Fibroblast of pulmonary artery (primary cell): ENCODE results near the gene ZNF524.
"Not testable (repeated sequence)": the region's sequence is repeated elsewhere in the genome, so short reads cannot be mapped to it uniquely, and the experiment has no call there.

Experiments
- DNase-seq: peaks from one replicate; pipeline ENCODE4 v3.0.0-alpha.2; 2010; ENCODE audit warnings: low read depth
- H3K4me3 ChIP-seq: replicated peaks from 2 replicates; pipeline ENCODE4 v1.5.1; 2011; ENCODE audit warnings: low read depth, mild to moderate bottlenecking, control low read depth, low read length, moderate library complexity
- TF ChIP-seq, protein P1 (sequence below): IDR thresholded peaks from 2 replicates; pipeline ENCODE4 v1.5.1; 2011; ENCODE audit warnings: mild to moderate bottlenecking, control low read depth, low read length, inconsistent platforms; ENCODE audit errors: missing control alignments

Gene ZNF524

DNA sequence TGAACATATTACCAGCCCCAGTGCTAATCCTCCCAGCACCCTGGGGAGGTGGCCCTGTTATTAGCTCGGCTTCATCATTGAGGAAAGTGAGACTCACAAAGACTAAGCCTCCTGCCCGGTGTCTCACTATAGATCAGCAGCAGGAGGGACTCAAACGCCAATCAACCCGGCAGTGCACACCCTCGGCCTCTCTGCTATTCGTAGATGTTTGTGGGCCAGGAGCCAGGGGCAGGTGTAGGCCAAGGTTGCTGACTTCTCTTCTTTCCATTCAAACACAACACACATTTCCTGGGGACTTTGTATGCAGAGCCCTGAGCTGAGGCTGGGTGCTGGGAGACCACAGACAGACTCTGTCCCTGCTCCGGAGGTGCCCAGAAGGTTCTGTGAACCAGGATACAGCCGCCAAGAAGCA is 45.3 kb upstream of the ZNF524 start:
- DNase-seq, result no peak
- TF ChIP-seq, protein P1, sequence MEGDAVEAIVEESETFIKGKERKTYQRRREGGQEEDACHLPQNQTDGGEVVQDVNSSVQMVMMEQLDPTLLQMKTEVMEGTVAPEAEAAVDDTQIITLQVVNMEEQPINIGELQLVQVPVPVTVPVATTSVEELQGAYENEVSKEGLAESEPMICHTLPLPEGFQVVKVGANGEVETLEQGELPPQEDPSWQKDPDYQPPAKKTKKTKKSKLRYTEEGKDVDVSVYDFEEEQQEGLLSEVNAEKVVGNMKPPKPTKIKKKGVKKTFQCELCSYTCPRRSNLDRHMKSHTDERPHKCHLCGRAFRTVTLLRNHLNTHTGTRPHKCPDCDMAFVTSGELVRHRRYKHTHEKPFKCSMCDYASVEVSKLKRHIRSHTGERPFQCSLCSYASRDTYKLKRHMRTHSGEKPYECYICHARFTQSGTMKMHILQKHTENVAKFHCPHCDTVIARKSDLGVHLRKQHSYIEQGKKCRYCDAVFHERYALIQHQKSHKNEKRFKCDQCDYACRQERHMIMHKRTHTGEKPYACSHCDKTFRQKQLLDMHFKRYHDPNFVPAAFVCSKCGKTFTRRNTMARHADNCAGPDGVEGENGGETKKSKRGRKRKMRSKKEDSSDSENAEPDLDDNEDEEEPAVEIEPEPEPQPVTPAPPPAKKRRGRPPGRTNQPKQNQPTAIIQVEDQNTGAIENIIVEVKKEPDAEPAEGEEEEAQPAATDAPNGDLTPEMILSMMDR, result no peak
- no peak overlapping the region for H3K4me3 ChIP-seq

GRCh38 chr19:55559684-55560083 is 40.4 kb upstream of the ZNF524 start:
- H3K4me3 ChIP-seq, result no peak overlapping the region
- no peak for DNase-seq
- TF ChIP-seq, protein P1, result no peak

- no peak overlapping the region for H3K4me3 ChIP-seq
- TF ChIP-seq, protein P1, result no peak
- peak; percentile 33 for DNase-seq
These were observed 36.8 kb upstream of the ZNF524 start for GRCh38 chr19:55563261-55563690.

DNA sequence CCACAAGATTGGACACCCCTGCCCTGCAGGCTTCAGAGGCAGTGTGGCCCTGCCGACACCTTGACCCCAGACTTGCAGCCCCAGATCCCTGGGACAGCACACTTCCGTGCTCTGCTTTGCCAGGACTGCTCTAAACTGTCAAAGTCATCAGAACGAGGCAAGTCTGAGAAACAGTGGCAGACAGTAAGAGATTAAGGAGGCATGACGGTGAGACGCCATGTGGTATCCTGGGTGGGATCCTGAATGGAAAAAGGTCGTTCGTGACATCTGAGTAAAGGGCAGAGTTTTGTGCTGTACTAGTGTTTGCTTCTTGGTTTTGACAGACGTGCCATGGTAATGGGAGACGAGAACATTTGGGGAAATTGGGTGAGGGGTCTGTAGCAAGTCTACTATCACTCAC is 33.3 kb upstream of the ZNF524 start:
- DNase-seq, result no peak
- TF ChIP-seq, protein P1, result no peak
- no peak overlapping the region for H3K4me3 ChIP-seq

- no peak overlapping the region for H3K4me3 ChIP-seq
- TF ChIP-seq, protein P1, result no peak
- DNase-seq, result no peak
These were observed 32.3 kb upstream of the ZNF524 start for GRCh38 chr19:55567708-55568328.

GRCh38 chr19:55569477-55569876 is 30.6 kb upstream of the ZNF524 start:
- DNase-seq, H3K4me3 ChIP-seq: not testable (repeated sequence)

GRCh38 chr19:55573929-55574328 is 26.2 kb upstream of the ZNF524 start:
- not testable (repeated sequence) for DNase-seq

DNA sequence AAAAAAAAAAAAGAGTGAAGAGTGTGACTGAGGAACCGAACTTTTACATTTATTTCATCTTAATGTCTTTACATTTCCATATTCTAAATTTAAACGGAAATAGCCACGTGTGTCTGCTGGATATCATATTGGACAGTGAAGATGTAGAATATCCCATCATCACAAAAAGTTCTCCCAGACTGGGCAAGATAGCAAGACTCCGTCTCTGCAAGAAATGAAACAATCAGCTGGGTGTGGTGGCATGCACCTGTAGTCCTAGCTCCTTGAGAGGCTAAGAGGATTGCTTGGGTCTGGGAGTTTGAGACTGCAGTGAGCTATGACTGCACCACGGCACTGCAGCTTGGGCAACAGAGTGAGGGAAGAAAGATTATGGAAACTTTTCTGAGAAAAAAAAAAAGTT is 23.3 kb upstream of the ZNF524 start:
- TF ChIP-seq, protein P1, result no peak
- no peak overlapping the region for H3K4me3 ChIP-seq
- no peak for DNase-seq

More at GRCh38 chr19:55573929-55574328, 26.2 kb upstream of the ZNF524 start:
- H3K4me3 ChIP-seq, result not testable (repeated sequence)
